LHCN-M2 (cell line): ENCODE data around the gene TBL1XR1. TPM values are rescaled to one million over a fixed set of nuclear protein-coding genes. Genes with fewer than 3 reads are reported as not detected.

Source experiments
- DNase-seq: peaks from one replicate; pipeline ENCODE4 v3.0.0-alpha.2; 2012; ENCODE audit warnings: low read depth
- polyA plus RNA-seq: library from polyadenylated mRNA; unstranded; fragments of >200 nt; gene quantifications from one replicate; pipeline ENCODE4 v1.2.1, GENCODE V29; 2012; ENCODE audit warnings: missing spikeins
- total RNA-seq: library from RNA; depleted of rRNA; stranded (reverse); fragments of >200 nt; gene quantifications from 2 replicates; pipeline ENCODE4 v1.2.3, GENCODE V29; 2014; rRNA removed

The TBL1XR1 gene
- 69.4 and 78.2 TPM in 2 replicates for total RNA-seq
- polyA plus RNA-seq, result 39.9 TPM

- DNase-seq, result peak; percentile 88
These were observed at the start of gene TBL1XR1 for GRCh38 chr3:177197041-177197726. TBL1XR1 (minus strand) TSS chr3:177197482; CDS start chr3:177064977, 132,505 bp downstream.

GRCh38 chr3:177245250-177245649 is 48.0 kb upstream of the TBL1XR1 start:
- DNase-seq, result no peak

- no peak for DNase-seq
These were observed 47.3 kb upstream of the TBL1XR1 start for GRCh38 chr3:177244606-177245005.

GRCh38 chr3:177238686-177239216 is 41.5 kb upstream of the TBL1XR1 start:
- no peak for DNase-seq

GRCh38 chr3:177237206-177237605 is 39.9 kb upstream of the TBL1XR1 start:
- no peak for DNase-seq

- no peak for DNase-seq
These were observed 39.4 kb upstream of the TBL1XR1 start for GRCh38 chr3:177236704-177237103.

- DNase-seq, result no peak
These were observed 36.8 kb upstream of the TBL1XR1 start for GRCh38 chr3:177234121-177234520.

GRCh38 chr3:177231242-177231641 is 34.0 kb upstream of the TBL1XR1 start:
- DNase-seq, result no peak

- no peak for DNase-seq
These were observed 33.4 kb upstream of the TBL1XR1 start for GRCh38 chr3:177230641-177231040.

- DNase-seq, result no peak
These were observed 32.5 kb upstream of the TBL1XR1 start for GRCh38 chr3:177229791-177230190.

- DNase-seq, result no peak
These were observed 31.4 kb upstream of the TBL1XR1 start for GRCh38 chr3:177228601-177229190.

- no peak for DNase-seq
These were observed 27.1 kb upstream of the TBL1XR1 start for GRCh38 chr3:177224414-177224813.

- DNase-seq, result no peak
These were observed 24.5 kb upstream of the TBL1XR1 start for GRCh38 chr3:177221744-177222143.

- no peak for DNase-seq
These were observed 23.1 kb upstream of the TBL1XR1 start for GRCh38 chr3:177220136-177220974.

GRCh38 chr3:177213801-177214535 is 16.7 kb upstream of the TBL1XR1 start:
- DNase-seq, result no peak

GRCh38 chr3:177212756-177213155 is 15.5 kb upstream of the TBL1XR1 start:
- no peak for DNase-seq

GRCh38 chr3:177212278-177212610 is 15.0 kb upstream of the TBL1XR1 start:
- DNase-seq, result no peak

- DNase-seq, result no peak
These were observed 14.4 kb upstream of the TBL1XR1 start for GRCh38 chr3:177211503-177212277.

GRCh38 chr3:177210744-177211502 is 13.6 kb upstream of the TBL1XR1 start:
- DNase-seq, result no peak

GRCh38 chr3:177209509-177209908 is 12.2 kb upstream of the TBL1XR1 start:
- DNase-seq, result no peak
